K562 (cell line): Measurements from ENCODE around the gene FARSA. TPM values are rescaled to one million over a fixed set of nuclear protein-coding genes. Genes with fewer than 3 reads are reported as not detected.
A peak's percentile ranks its signal among the peaks of the same experiment; 100 is the strongest.

Source experiments
- ATF6 ChIP-seq: sonication (generic); formaldehyde crosslinking; IDR thresholded peaks from 2 replicates; pipeline ENCODE4 v1.4.0; 2020; ENCODE audit warnings: mild to moderate bottlenecking, missing genetic modification reagents
- ELK1 ChIP-seq: sonication (generic); formaldehyde crosslinking; IDR thresholded peaks from 2 replicates; pipeline ENCODE4 v1.8.1; 2022; ENCODE audit warnings: missing genetic modification reagents
- FOXK2 ChIP-seq, 2 experiments: fragments of 450-650 bp; IDR thresholded peaks in 1 of 2; conservative IDR thresholded peaks in 1 of 2; 2 replicates each; pipeline ENCODE4 v1.6.1; 2016; ENCODE audit warnings: low read depth in 2 of 2, mild to moderate bottlenecking in 1 of 2
- HMG20A ChIP-seq: fragments of 450-650 bp; formaldehyde crosslinking; conservative IDR thresholded peaks from 2 replicates; pipeline ENCODE4 v1.4.0; 2020; ENCODE audit warnings: mild to moderate bottlenecking, mixed read lengths
- MCM2 ChIP-seq: fragments of 450-650 bp; IDR thresholded peaks from 2 replicates; pipeline ENCODE4 v1.6.1; 2017; ENCODE audit warnings: low read depth, mild to moderate bottlenecking
- MITF ChIP-seq: IDR thresholded peaks from 2 replicates; pipeline ENCODE4 v1.6.1; 2014; ENCODE audit warnings: antibody characterized with exemption
- NFIC ChIP-seq: fragments of 450-650 bp; IDR thresholded peaks from 2 replicates; pipeline ENCODE4 v1.6.1; 2017; ENCODE audit warnings: mild to moderate bottlenecking, inconsistent platforms
- PCBP1 ChIP-seq: fragments of 200-400 bp; formaldehyde crosslinking; IDR thresholded peaks from 2 replicates; pipeline ENCODE4 v1.6.1; 2018; ENCODE audit warnings: mild to moderate bottlenecking, low read depth, low read length; ENCODE audit not compliant: poor library complexity, severe bottlenecking
- PHF20 ChIP-seq: fragments of 450-650 bp; IDR thresholded peaks from 2 replicates; pipeline ENCODE4 v1.6.1; 2018; ENCODE audit not compliant: partially characterized antibody
- SMAD4 ChIP-seq: fragments of 250-450 bp; sonication (Bioruptor Pico); conservative IDR thresholded peaks from 2 replicates; pipeline ENCODE4 v1.8.0; 2021; ENCODE audit warnings: inconsistent platforms, mild to moderate bottlenecking, moderate library complexity
- TBP ChIP-seq: optimal IDR thresholded peaks from 2 replicates; pipeline ENCODE3; 2011; ENCODE audit warnings: low read depth, low read length, improper control_type of control experiment
- TCF7L2 ChIP-seq: fragments of 150-350 bp; IDR thresholded peaks from 2 replicates; pipeline ENCODE4 v1.6.1; 2016; ENCODE audit warnings: low read depth, mild to moderate bottlenecking, low read length, moderate library complexity
- ZNF197 ChIP-seq: fragments of 200-800 bp; sonication (Bioruptor generic); IDR thresholded peaks from 2 replicates; pipeline ENCODE4 v1.6.1; 2016; ENCODE audit warnings: low read depth, missing genetic modification characterization, missing compliant biosample characterization
- ZNF407 ChIP-seq: fragments of 450-650 bp; IDR thresholded peaks from 2 replicates; pipeline ENCODE4 v1.6.1; 2016; ENCODE audit warnings: low read depth
- polyA plus RNA-seq, 8 experiments: library from polyadenylated mRNA; depleted of rRNA in 4 of 8; stranded (reverse) in 5 of 8; unstranded in 3 of 8; fragments of >200 nt; fragmentation: Nextera tagmentation in 2 of 8; fragmentation: Illumina TruSeq in 1 of 8; extraction: Ambion mirVana in 2 of 8; extraction: Trizol in 1 of 8; gene quantifications; 2 replicates each; pipeline versions ENCODE4 v1.2.1 to v1.2.3, GENCODE V29; 2011 to 2014; ENCODE audit warnings: inconsistent platforms in 1 of 8, missing spikeins in 1 of 8
- total RNA-seq, 7 experiments: library from RNA; depleted of rRNA in 6 of 7; stranded (reverse); fragments of >200 nt in 6 of 7; fragmentation: Illumina TruSeq in 2 of 7; extraction: Trizol in 2 of 7; gene quantifications; 2 replicates each; pipeline versions ENCODE4 v1.2.1 to v1.2.3, GENCODE V29; 2011 to 2021; ENCODE audit warnings: low replicate concordance in 1 of 7

FARSA gene
- total and polyA plus RNA-seq, 9 of the 15 experiments (the other 6 are each of a cell fraction or from before 2014, with no cell fraction given) = 25.2 to 237 (median 89.6) TPM

- TF ChIP-seq ELK1 (CRISPR knock-in tag) = no peak
- 0 out of 2 replicates have a peak, but pooled peaks have one; percentile 18 for TF ChIP-seq TCF7L2
- TF ChIP-seq NFIC = peak; percentile 4; the same call in 1 of the 2 replicates
- no peak for TF ChIP-seq ZNF407
- peak; percentile 80 for TF ChIP-seq ZNF197 (CRISPR knock-in tag)
- TF ChIP-seq PCBP1 = no peak
- no peak for TF ChIP-seq PHF20
- TF ChIP-seq MCM2 = no peak
- TF ChIP-seq FOXK2 (conservative IDR thresholded peaks at IDR 0.05 in 1 of 2, IDR thresholded peaks at IDR 0.05 in 1 of 2; ENCODE audit: low read depth in 2 of 2) = peak; percentile 73 to 80; a peak in 1 of 4 replicates
- TF ChIP-seq HMG20A (CRISPR knock-in tag) = no peak
- TF ChIP-seq ATF6 (CRISPR knock-in tag) = peak; percentile 61
- peak; percentile 77 for TF ChIP-seq TBP
- peak; percentile 49 for TF ChIP-seq SMAD4 (CRISPR knock-in tag)
- no peak for TF ChIP-seq MITF
These were observed 48.4 kb downstream of the FARSA start (continued) for GRCh38 chr19:12884926-12885748.
